ENCODE data around the gene HGFAC.

HGFAC gene

DNA sequence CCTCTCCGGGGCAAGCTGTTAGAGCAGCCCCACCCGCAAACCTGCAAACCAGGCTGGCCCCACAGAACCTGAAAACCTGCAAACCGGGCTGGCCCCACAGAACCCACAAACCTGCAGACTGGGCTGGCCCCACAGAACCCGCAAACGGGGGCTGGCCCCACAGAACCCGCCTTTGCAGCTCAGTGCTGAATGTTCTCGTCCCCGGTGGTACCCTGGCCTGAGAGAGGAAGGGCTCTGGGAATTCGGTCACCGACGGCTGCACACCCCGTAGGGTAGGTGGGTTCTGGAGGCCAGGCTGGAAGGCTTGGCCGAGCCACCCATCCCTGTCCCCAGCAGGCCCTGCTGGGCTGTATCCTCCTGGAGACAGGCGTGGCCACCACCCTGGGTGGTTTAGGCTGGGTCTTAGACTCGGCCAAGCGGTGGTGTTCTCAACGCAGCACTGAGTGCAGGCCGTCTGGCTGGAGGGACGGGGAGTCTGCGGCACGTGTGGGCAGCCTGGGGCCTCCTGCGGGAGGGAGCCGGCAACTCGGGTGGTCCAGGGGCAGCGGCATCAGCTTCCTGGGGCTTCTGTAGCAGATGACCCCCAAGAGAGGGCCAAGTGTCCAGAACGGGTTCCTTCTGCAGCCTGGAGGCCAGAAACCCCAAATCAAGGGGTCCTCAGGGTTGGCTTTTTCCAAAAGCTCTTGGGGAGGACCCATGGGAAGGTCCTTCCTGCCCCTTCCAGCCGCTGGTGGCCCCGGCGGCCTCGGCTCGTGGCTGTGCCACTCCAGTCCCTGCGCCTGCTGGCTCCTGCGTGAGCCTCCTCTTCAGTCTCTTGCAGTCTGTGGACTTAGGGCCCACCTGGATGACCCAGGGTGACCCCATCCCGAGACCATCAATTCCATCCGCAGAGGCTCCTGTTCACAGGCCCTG lies 36.9 kb downstream of the HGFAC start:
- in situ Hi-C loops (cut with MboI; ENCODE audit: low sequenced_read_pairs): no loop called here

GRCh38 chr4:3479358-3480101 lies 37.8 kb downstream of the HGFAC start:
- H3K9me3 ChIP-seq: no peaks in the 10 kb centered on the region
- in situ Hi-C loops (cut with MboI; ENCODE audit: low sequenced_read_pairs): loop anchor here (10.0 kb wide), 1 partner anchor 405 kb away; no protein-coding TSS in a partner anchor
- no peak overlapping the region for H3K4me3 ChIP-seq
- DNase-seq (ENCODE audit: low spot score in 2 of 2): no peak
- H3K27me3 ChIP-seq (ENCODE audit: low read depth): peaks cover 29% of the 10 kb centered on the region
- no peaks in the 10 kb centered on the region for H3K36me3 ChIP-seq (replicated peaks)
- H3K4me1 ChIP-seq: no peaks in the 10 kb centered on the region

More for the DNA sequence above, 36.9 kb downstream of the HGFAC start:
- no peak for DNase-seq (ENCODE audit: low spot score in 2 of 2)
- peaks cover 25% of the 10 kb centered on the region for H3K27me3 ChIP-seq (ENCODE audit: low read depth)
- no peaks in the 10 kb centered on the region for H3K9me3 ChIP-seq
- H3K4me3 ChIP-seq: no peak overlapping the region
- no peaks in the 10 kb centered on the region for H3K36me3 ChIP-seq (replicated peaks)
- H3K4me1 ChIP-seq: no peaks in the 10 kb centered on the region

DNA sequence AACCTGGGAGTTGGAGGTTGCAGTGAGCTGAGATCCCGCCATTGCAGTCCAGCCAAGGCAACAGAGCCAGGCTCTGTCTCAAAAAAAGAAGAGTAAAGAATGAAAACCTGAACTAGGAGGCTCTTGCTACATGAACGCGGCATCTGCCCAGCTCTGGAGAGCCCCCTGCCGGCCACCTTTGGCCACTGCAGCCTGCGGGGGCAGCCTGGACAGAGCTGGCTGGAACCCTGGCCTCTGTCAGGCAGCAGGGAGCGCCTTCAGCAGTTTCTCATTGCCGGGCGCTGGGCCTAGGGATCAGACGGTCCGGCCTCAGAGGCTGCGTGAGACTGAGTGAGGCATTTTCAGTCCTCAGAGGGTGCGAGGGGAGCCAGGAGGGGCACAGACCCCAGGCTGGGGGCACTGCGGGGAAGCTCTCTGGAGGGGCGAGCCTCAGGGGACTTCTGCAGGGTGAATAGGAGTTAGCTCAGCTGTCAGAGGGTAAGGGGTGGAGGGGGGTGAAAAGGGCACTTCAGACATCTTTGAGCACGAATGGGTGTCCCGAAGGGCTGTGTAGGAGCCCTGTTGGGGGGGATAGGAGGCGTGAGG lies 38.9 kb downstream of the HGFAC start:
- in situ Hi-C loops (cut with MboI; ENCODE audit: low sequenced_read_pairs): loop anchor here (10.0 kb wide), 1 partner anchor 404 kb away; no protein-coding TSS in a partner anchor
- no peak overlapping the region for H3K4me3 ChIP-seq
- peak; percentile 66 to 88 for DNase-seq (ENCODE audit: low spot score in 2 of 2)
- no peaks in the 10 kb centered on the region for H3K9me3 ChIP-seq
- H3K27me3 ChIP-seq (ENCODE audit: low read depth): peaks cover 40% of the 10 kb centered on the region
- no peaks in the 10 kb centered on the region for H3K36me3 ChIP-seq (replicated peaks)
- no peaks in the 10 kb centered on the region for H3K4me1 ChIP-seq

DNA sequence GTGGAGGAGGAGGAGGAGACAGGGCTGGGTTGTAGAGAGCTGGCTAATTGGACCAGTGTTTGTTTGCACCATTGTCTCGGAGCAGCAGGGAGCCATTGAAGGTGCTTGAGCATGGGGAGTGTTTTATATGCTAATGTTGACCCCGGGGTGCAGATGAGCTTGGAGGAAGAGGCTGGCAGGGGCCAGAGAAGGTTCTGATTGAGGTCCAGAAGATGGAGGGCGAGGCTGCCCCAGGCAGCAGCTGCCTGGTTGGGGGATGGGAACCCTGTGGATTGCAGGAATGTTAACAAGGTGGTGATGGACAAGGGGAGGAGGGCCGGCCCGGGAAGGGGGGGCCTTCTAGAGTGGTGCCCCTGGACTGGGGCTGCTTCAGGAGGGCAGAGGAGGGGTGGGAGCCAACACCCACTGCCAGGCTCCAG lies 39.4 kb downstream of the HGFAC start:
- H3K4me1 ChIP-seq: no peaks in the 10 kb centered on the region
- H3K36me3 ChIP-seq (replicated peaks): no peaks in the 10 kb centered on the region
- H3K4me3 ChIP-seq: no peak overlapping the region
- no peak for DNase-seq (ENCODE audit: low spot score in 2 of 2)
- in situ Hi-C loops (cut with MboI; ENCODE audit: low sequenced_read_pairs): loop anchor here (10.0 kb wide), 1 partner anchor 404 kb away; no protein-coding TSS in a partner anchor
- H3K27me3 ChIP-seq (ENCODE audit: low read depth): peaks cover 45% of the 10 kb centered on the region
- H3K9me3 ChIP-seq: no peaks in the 10 kb centered on the region

DNA sequence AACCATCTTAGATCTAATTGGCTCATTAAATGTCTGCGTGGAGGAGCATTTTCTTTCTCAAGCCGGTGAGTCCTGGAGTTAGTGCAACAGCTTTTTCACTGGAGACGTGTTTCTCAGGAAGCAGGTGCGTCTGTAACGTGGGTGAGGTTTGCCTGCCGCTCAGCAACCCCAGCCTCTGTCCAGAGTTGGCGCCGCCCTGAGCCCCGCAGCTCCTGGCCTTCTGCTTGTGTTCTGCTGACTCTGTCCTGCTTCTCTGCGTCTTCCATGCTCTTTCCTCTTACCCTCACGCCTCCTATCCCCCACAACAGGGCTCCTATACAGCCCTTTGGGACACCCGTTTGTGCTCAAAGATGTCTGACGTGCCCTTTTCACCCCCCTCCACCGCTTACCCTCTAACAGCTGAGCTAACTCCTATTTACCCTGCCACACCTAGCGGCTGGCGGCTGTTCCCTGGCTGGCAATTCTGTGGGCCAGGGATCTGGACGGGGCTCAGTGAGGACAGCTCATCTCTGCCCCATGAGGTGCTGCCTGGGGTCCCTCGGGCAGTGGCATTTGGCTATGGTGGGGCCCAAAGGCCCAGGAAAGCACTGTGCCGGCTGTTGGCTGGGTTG lies 40.1 kb downstream of the HGFAC start:
- in situ Hi-C loops (cut with MboI; ENCODE audit: low sequenced_read_pairs): loop anchor here (10.0 kb wide), 1 partner anchor 403 kb away; no protein-coding TSS in a partner anchor
- peaks cover 47% of the 10 kb centered on the region for H3K27me3 ChIP-seq (ENCODE audit: low read depth)
- H3K9me3 ChIP-seq: no peaks in the 10 kb centered on the region
- DNase-seq (ENCODE audit: low spot score in 2 of 2): no peak
- H3K4me3 ChIP-seq: no peak overlapping the region
- no peaks in the 10 kb centered on the region for H3K36me3 ChIP-seq (replicated peaks)
- H3K4me1 ChIP-seq: no peaks in the 10 kb centered on the region

DNA sequence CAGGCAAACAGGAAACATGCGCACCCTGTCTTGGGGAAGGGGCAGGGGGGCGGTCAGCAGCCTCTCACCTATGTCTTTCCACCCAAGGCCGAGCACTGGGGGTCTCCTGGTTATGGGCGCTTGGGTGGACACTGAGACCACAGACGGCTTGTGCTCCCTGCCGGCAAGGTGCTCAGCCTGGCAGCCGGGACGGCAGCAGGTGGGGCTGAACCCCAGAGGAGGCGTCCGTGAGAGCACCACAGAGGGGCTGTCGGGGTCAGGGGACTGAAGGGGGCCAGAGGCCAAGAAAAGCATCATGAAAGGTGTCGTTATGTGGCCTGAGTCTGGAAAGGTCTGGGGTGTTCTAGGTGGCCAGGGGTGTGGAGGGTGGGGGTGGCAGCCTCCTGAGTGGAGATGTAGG lies 40.9 kb downstream of the HGFAC start:
- in situ Hi-C loops (cut with MboI; ENCODE audit: low sequenced_read_pairs): loop anchor here (10.0 kb wide), 1 partner anchor 402 kb away; no protein-coding TSS in a partner anchor
- no peaks in the 10 kb centered on the region for H3K4me1 ChIP-seq
- H3K4me3 ChIP-seq: no peak overlapping the region
- peaks cover 55% of the 10 kb centered on the region for H3K27me3 ChIP-seq (ENCODE audit: low read depth)
- DNase-seq (ENCODE audit: low spot score in 2 of 2): no peak
- no peaks in the 10 kb centered on the region for H3K9me3 ChIP-seq
- H3K36me3 ChIP-seq (replicated peaks): no peaks in the 10 kb centered on the region

- in situ Hi-C loops (cut with MboI; ENCODE audit: low sequenced_read_pairs): loop anchor here (10.0 kb wide), 1 partner anchor 401 kb away; no protein-coding TSS in a partner anchor
- Histone ChIP-seq H3K4me1 (no peaks in the 10 kb centered on the region), H3K4me3 (no peak overlapping the region), H3K9me3 (no peaks in the 10 kb centered on the region), H3K36me3 (replicated peaks) (no peaks in the 10 kb centered on the region), H3K27me3 (ENCODE audit: low read depth) (peaks cover 63% of the 10 kb centered on the region)
- DNase-seq (ENCODE audit: low spot score in 2 of 2): no peak
Observed at GRCh38 chr4:3483471-3483921, 41.7 kb downstream of the HGFAC start.

- peaks cover 71% of the 10 kb centered on the region for H3K27me3 ChIP-seq (ENCODE audit: low read depth)
- H3K4me1 ChIP-seq: no peaks in the 10 kb centered on the region
- H3K4me3 ChIP-seq: no peak overlapping the region
- in situ Hi-C loops (cut with MboI; ENCODE audit: low sequenced_read_pairs): loop anchor here (10.0 kb wide), 1 partner anchor 400 kb away; no protein-coding TSS in a partner anchor
- no peaks in the 10 kb centered on the region for H3K36me3 ChIP-seq (replicated peaks)
- no peak for DNase-seq (ENCODE audit: low spot score in 2 of 2)
- H3K9me3 ChIP-seq: no peaks in the 10 kb centered on the region
Observed at GRCh38 chr4:3484057-3484973, 42.5 kb downstream of the HGFAC start.

DNA sequence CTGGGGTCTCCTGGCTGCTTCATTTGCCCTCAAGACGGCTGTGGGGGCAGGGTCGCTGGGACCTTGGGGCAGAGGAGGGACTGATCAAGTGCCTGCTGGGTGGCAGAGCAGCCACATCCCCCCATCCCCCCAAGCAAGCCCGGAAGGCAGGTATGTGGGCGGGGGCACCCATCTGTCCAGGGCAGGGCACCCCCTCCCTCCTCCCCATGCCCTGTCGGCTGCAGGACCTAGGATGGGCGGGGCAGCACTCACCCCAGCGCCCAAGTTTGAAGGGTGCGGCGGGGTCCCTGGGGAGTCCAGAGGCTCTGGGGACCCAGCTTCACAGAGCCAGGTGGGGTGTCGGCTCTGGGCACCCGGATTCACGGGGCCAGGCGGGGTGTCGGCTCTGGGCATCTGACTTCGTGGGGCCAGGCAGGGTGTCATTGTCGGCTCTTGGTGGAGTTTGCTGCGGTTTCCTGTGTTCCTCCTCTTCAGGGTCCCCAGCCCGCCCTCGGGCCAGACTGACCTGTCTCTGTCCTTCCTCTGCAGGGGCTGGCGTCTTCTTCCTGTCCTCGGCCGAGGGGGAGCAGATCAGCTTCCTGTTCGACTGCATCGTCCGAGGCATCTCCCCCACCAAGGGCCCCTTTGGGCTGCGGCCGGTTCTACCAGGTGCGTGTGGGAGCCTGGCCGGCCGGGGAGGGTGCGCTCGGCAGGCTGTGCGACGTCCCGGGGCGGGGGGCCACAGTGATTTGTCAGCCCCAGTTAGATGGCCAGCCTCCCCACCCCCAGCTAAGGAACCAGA lies 43.4 kb downstream of the HGFAC start:
- Histone ChIP-seq H3K4me3 (no peak overlapping the region), H3K4me1 (no peaks in the 10 kb centered on the region), H3K36me3 (replicated peaks) (no peaks in the 10 kb centered on the region), H3K9me3 (no peaks in the 10 kb centered on the region), H3K27me3 (ENCODE audit: low read depth) (peaks cover 76% of the 10 kb centered on the region)
- no peak for DNase-seq (ENCODE audit: low spot score in 2 of 2)
- in situ Hi-C loops (cut with MboI; ENCODE audit: low sequenced_read_pairs): loop anchor here (10.0 kb wide), 1 partner anchor 400 kb away; no protein-coding TSS in a partner anchor

DNA sequence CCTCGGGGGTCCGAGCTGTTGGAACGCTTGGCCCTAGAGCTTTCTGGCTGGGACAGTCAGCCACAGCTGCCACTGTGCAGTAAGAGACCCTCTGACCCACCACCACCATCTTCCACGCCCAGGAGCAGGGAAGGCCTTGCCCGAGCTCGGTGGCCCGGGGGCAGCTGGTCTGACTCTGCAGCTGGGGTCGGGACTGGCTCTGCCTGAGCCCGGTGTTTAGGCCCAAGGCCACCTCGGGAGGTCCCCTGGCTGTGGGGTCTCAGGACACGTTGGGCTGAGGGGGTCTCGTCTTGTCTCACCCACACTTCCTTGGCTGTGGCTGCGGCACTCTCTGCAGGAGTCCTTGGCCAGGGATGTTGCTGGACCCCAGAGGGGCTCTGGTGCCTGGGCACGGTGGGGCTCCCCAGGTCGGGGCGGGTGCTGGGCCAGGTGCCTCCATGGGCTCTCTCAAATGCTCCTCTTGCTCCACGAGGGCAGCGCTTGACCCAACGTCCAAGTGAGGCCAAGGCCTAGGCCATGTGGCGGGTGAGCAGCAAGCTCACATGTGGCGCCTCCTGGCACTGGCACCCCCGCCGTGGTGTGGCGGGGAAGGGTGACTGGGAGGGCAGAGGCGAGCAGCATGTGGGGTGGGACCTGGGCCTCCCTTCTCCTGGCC lies 44.2 kb downstream of the HGFAC start:
- Histone ChIP-seq H3K36me3 (replicated peaks) (no peaks in the 10 kb centered on the region), H3K4me3 (no peak overlapping the region), H3K9me3 (no peaks in the 10 kb centered on the region), H3K4me1 (no peaks in the 10 kb centered on the region), H3K27me3 (ENCODE audit: low read depth) (peaks cover 76% of the 10 kb centered on the region)
- no peak for DNase-seq (ENCODE audit: low spot score in 2 of 2)
- in situ Hi-C loops (cut with MboI; ENCODE audit: low sequenced_read_pairs): loop anchor here (10.0 kb wide), 1 partner anchor 399 kb away; no protein-coding TSS in a partner anchor

Measured in HAP-1 (cell line).